GM21423 (cell line): ENCODE data around the gene BPI.
"Not testable (repeated sequence)": the region's sequence is repeated elsewhere in the genome, so short reads cannot be mapped to it uniquely, and the experiment has no call there.

Experiments
- ATAC-seq: cut with Tn5 transposase; IDR thresholded peaks from one replicate; pipeline ENCODE4 v1.9.1; 2021; ENCODE audit warnings: mild to moderate bottlenecking, moderate library complexity; ENCODE audit not compliant: unreplicated experiment

Gene BPI

GRCh38 chr20:38355161-38356012 lies 51.4 kb downstream of the BPI start:
- ATAC-seq, result no peak

GRCh38 chr20:38357653-38358207 lies 53.8 kb downstream of the BPI start:
- ATAC-seq, result no peak

- no peak for ATAC-seq
These were observed 54.6 kb downstream of the BPI start for GRCh38 chr20:38358556-38358955.

- ATAC-seq, result no peak
These were observed 59.2 kb downstream of the BPI start for GRCh38 chr20:38363004-38363747.

- no peak for ATAC-seq
These were observed 65.4 kb downstream of the BPI start for GRCh38 chr20:38369389-38369788.

- no peak for ATAC-seq
These were observed 68.8 kb downstream of the BPI start for GRCh38 chr20:38372806-38373205.

- no peak for ATAC-seq
These were observed 69.4 kb downstream of the BPI start for GRCh38 chr20:38373231-38373867.

- ATAC-seq, result no peak
These were observed 69.9 kb downstream of the BPI start for GRCh38 chr20:38373898-38374297.

- no peak for ATAC-seq
These were observed 73.2 kb downstream of the BPI start for GRCh38 chr20:38377039-38377685.

GRCh38 chr20:38377838-38378237 lies 73.9 kb downstream of the BPI start:
- ATAC-seq, result not testable (repeated sequence)

- no peak for ATAC-seq
These were observed 79.2 kb downstream of the BPI start for GRCh38 chr20:38383147-38383546.

GRCh38 chr20:38386004-38386403 lies 82.0 kb downstream of the BPI start:
- ATAC-seq, result no peak

- ATAC-seq, result no peak
These were observed 82.9 kb downstream of the BPI start for GRCh38 chr20:38386851-38387250.
